Spinal cord (tissue), 10 donors: ENCODE results near the gene FNDC3B. TPM values are rescaled to one million over a fixed set of nuclear protein-coding genes. Genes with fewer than 3 reads are reported as not detected.

ENCODE experiments used
- DNase-seq, 6 donors: peaks; one replicate each; pipeline versions ENCODE4 v3.0.0 to v3.0.0-alpha.2; 2013 to 2015; ENCODE audit warnings: low spot score in 6 of 6, low read depth in 4 of 6
- H3K27ac ChIP-seq: one replicate; pipeline ENCODE4 v1.5.1; 2013; ENCODE audit warnings: low read depth, low read length, control low read depth
- H3K27me3 ChIP-seq: one replicate; pipeline ENCODE4 v1.6.1; 2013; ENCODE audit warnings: low read length; ENCODE audit not compliant: control insufficient read depth, insufficient read depth
- H3K36me3 ChIP-seq: one replicate; pipeline ENCODE4 v1.6.1; 2013; ENCODE audit warnings: low read length; ENCODE audit not compliant: control insufficient read depth, insufficient read depth
- H3K4me1 ChIP-seq: one replicate; pipeline ENCODE4 v1.6.1; 2013; ENCODE audit warnings: low read length; ENCODE audit not compliant: control insufficient read depth, insufficient read depth
- H3K4me3 ChIP-seq: one replicate; pipeline ENCODE4 v1.5.1; 2013; ENCODE audit warnings: low read depth, low read length, control low read depth
- H3K9me3 ChIP-seq: one replicate; pipeline ENCODE4 v1.6.1; 2013; ENCODE audit warnings: low read length; ENCODE audit not compliant: control insufficient read depth, insufficient read depth
- WGBS: methylation state at CpG from one replicate; pipeline ENCODE4 v1.1.5; 2013; ENCODE audit warnings: missing lambda C conversion rate; ENCODE audit not compliant: insufficient coverage; 5-methylcytosine and 5-hydroxymethylcytosine counted together
- polyA plus RNA-seq, 2 donors: library from polyadenylated mRNA; unstranded; fragments of 120-200 nt; gene quantifications; one replicate each; pipeline ENCODE4 v1.2.1, GENCODE V29; 2013; ENCODE audit not compliant: insufficient read length in 2 of 2
- total RNA-seq, 2 donors: library from RNA; depleted of rRNA in 1 of 2; stranded (reverse); fragments of 120-200 nt in 1 of 2; fragments of >200 nt in 1 of 2; gene quantifications; one replicate each; pipeline versions ENCODE4 v1.2.3 to v1.2.4, GENCODE V29; 2013 to 2014
- donor health status: healthy.

Gene FNDC3B
- total and polyA plus RNA-seq, 4 donors = 14.9 to 66.8 (median 40.0) TPM

DNA sequence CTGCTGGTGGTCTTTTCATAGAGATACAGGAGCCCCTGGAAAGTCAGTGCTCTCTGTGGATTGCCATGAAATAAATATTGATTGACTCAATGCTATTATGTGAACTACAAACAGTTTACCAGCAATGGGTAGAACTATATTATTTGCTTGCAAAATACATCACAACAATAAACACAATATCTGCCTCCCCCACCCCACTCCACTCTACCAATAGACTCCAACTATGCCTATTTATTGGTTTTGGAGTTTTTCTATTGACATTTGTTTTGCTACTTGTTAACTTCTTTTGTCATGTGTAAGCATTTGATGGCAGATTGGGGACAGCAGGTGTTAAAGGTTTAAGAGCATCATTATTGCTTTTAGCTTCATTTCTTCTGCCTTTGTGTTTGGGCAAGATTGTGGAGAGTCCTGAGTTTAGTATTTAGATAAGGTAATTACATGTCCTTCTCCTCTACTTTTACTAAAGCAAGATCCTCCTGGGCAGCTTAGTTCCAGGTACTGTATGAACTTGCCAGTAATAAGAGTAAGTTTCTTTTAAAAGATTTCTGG is 8.3 kb downstream of the FNDC3B start:
- H3K27me3 ChIP-seq = no peaks in the 10 kb centered on the region
- no peaks in the 10 kb centered on the region for H3K4me1 ChIP-seq
- H3K27ac ChIP-seq = no peak overlapping the region
- H3K4me3 ChIP-seq = no peak overlapping the region
- DNase-seq = no peak
- no peaks in the 10 kb centered on the region for H3K36me3 ChIP-seq
- H3K9me3 ChIP-seq = no peaks in the 10 kb centered on the region

DNA sequence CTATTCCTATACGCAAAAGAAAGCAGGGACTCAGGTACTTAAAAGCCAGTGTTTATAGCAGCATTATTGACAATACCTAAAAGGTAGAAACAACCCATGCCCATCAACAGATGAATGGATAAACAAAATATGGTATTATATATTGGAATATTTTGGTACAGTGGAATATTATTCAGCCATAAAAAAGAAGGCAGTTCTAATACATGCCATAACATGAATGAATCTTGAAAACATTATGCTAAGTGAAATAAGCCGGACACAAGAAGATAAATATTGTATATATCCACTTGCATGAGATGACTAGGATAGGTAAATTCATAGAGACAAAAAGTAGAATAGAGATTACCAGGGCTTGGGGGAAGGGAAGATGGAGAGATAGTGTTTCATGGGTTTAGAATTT is 9.2 kb downstream of the FNDC3B start:
- Histone ChIP-seq H3K27me3 (no peaks in the 10 kb centered on the region), H3K36me3 (no peaks in the 10 kb centered on the region), H3K4me1 (no peaks in the 10 kb centered on the region), H3K27ac (no peak overlapping the region), H3K9me3 (no peaks in the 10 kb centered on the region), H3K4me3 (no peak overlapping the region)
- DNase-seq = no peak
- WGBS = no CpG with 5 or more reads among the region's 2 CpGs

GRCh38 chr3:172051310-172051956 is 12.1 kb downstream of the FNDC3B start:
- no peaks in the 10 kb centered on the region for H3K9me3 ChIP-seq
- WGBS = 100% methylated on average over 1 of the region's 3 CpGs

DNA sequence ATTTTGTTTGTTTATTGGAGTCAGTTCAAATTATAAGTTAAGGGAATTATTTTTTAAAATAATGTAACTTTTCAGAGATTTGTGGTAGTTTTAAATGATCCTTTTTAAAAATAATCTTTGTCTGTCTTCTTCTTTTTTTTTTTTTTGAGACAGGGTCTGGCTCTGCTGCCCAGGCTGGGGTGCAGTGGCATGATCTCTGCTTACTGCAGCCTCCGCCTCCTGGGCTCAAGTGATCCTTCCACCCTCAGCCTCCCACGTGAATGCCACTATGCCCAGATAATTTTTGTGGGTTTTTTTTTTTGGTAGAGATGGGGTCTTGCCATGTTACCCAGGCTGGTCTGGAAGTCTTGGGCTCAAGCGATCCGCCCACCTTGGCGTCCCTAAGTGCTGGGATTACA is 12.6 kb downstream of the FNDC3B start:
- Histone ChIP-seq H3K27me3 (no peaks in the 10 kb centered on the region), H3K4me3 (no peak overlapping the region), H3K4me1 (no peaks in the 10 kb centered on the region), H3K27ac (no peak overlapping the region), H3K9me3 (no peaks in the 10 kb centered on the region), H3K36me3 (no peaks in the 10 kb centered on the region)
- no peak for DNase-seq
- WGBS = no CpG with 5 or more reads among the region's 5 CpGs

More at GRCh38 chr3:172051310-172051956, 12.1 kb downstream of the FNDC3B start:
- Histone ChIP-seq H3K36me3 (no peaks in the 10 kb centered on the region), H3K4me3 (no peak overlapping the region), H3K27me3 (no peaks in the 10 kb centered on the region), H3K4me1 (no peaks in the 10 kb centered on the region), H3K27ac (no peak overlapping the region)
- no peak for DNase-seq

GRCh38 chr3:172052405-172052804 is 13.0 kb downstream of the FNDC3B start:
- Histone ChIP-seq H3K4me1 (no peaks in the 10 kb centered on the region), H3K27ac (no peak overlapping the region), H3K4me3 (no peak overlapping the region), H3K36me3 (no peaks in the 10 kb centered on the region), H3K27me3 (no peaks in the 10 kb centered on the region), H3K9me3 (no peaks in the 10 kb centered on the region)
- 95% methylated on average over 2 of the region's 2 CpGs for WGBS
- no peak for DNase-seq

DNA sequence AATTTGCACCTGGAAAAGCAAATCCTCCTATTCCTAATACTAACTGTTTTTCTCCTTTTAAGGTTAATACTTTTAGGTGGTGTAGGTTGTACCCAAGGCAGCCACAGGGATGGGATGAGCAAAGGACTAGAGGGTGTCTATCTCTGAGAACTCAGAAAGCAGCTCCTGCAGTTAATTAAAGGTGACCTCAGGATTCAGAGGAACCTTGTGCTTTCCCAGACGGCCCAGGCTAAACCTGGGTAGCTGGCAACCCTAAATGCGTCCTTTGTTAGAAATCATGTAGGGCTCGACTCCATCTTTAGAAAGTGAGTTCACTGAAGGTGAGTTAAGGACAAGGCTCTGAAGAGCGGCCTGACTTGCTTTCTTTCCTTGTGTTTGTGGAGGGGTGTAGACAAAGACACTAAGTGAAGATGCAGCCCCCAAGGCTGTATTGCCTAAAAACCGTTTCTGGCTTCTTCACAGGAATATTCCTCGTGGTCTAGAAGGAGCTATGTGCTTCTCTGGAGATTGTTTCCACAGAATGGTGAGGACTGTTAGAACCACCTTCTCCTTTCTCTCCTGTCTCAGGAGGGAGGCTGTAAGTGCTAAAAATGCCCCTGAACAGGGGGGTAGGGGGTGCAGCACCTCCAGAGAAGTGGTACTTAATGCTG is 14.9 kb downstream of the FNDC3B start:
- Histone ChIP-seq H3K36me3 (no peaks in the 10 kb centered on the region), H3K27me3 (no peaks in the 10 kb centered on the region), H3K9me3 (no peaks in the 10 kb centered on the region), H3K27ac (no peak overlapping the region), H3K4me3 (no peak overlapping the region), H3K4me1 (no peaks in the 10 kb centered on the region)
- no peak for DNase-seq
- 57% methylated on average over 3 of the region's 6 CpGs for WGBS

GRCh38 chr3:172056416-172056815 is 17.0 kb downstream of the FNDC3B start:
- WGBS = no CpG with 5 or more reads among the region's 3 CpGs
- H3K9me3 ChIP-seq = no peaks in the 10 kb centered on the region
- no peak overlapping the region for H3K27ac ChIP-seq
- H3K27me3 ChIP-seq = no peaks in the 10 kb centered on the region
- H3K36me3 ChIP-seq = no peaks in the 10 kb centered on the region
- no peaks in the 10 kb centered on the region for H3K4me1 ChIP-seq
- DNase-seq = no peak
- H3K4me3 ChIP-seq = no peak overlapping the region

DNA sequence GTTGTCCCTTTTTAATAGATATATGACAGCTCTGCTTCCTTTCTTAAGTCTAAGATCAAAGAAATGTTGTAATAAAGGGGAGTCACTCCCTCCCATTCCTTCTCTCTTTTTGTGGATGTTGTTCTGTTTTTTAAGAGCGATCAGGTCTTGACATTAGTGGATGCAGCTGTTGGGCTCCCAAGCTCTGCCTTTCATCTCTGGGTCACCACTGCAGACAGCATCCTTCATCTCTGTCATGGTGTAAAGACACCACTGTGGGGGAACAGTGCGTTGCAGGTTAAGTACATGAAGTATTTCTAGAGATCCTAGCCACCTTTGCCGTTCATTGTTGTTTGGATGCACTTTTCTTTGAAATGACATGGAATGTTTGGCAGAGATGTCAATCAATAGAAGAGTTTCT is 17.7 kb downstream of the FNDC3B start:
- no peaks in the 10 kb centered on the region for H3K4me1 ChIP-seq
- H3K27ac ChIP-seq = no peak overlapping the region
- 13% methylated on average over 2 of the region's 3 CpGs for WGBS

GRCh38 chr3:172057624-172058327 is 18.4 kb downstream of the FNDC3B start:
- WGBS = no CpG with 5 or more reads among the region's 3 CpGs
- peak in 1 of 6 donors; percentile 23 for DNase-seq
- H3K9me3 ChIP-seq = no peaks in the 10 kb centered on the region
- no peaks in the 10 kb centered on the region for H3K36me3 ChIP-seq
- no peak overlapping the region for H3K4me3 ChIP-seq
- H3K4me1 ChIP-seq = no peaks in the 10 kb centered on the region
- H3K27ac ChIP-seq = no peak overlapping the region
- H3K27me3 ChIP-seq = no peaks in the 10 kb centered on the region

More for the DNA sequence above, 17.7 kb downstream of the FNDC3B start:
- Histone ChIP-seq H3K4me3 (no peak overlapping the region), H3K36me3 (no peaks in the 10 kb centered on the region), H3K27me3 (no peaks in the 10 kb centered on the region), H3K9me3 (no peaks in the 10 kb centered on the region)
- no peak for DNase-seq
